SU-DHL-6 (cell line): ENCODE data around the gene OR52B6.
A peak's percentile ranks its signal among the peaks of the same experiment; 100 is the strongest.

Experiments
- H2AFZ ChIP-seq: fragments of 200-600 bp; sonication (generic); 2 replicates; pipeline ENCODE4 v1.6.1; 2014; ENCODE audit warnings: low read depth, mild to moderate bottlenecking, moderate library complexity, mixed read lengths, antibody characterized with exemption, low read length; ENCODE audit not compliant: severe bottlenecking
- H3F3A ChIP-seq: fragments of 200-600 bp; shearing (Covaris generic); 2 replicates; pipeline ENCODE4 v1.6.0; 2016; ENCODE audit warnings: antibody characterized with exemption, mild to moderate bottlenecking; ENCODE audit not compliant: insufficient read depth
- H3K27ac ChIP-seq: fragments of 200-600 bp; sonication (generic); 2 replicates; pipeline ENCODE4 v1.5.1; 2016; ENCODE audit warnings: low read depth, mild to moderate bottlenecking, low read length, moderate library complexity, mixed read lengths
- H3K27me3 ChIP-seq: fragments of 200-600 bp; sonication (generic), shearing (Covaris generic); 2 replicates; pipeline ENCODE4 v1.6.0; 2014; ENCODE audit warnings: mild to moderate bottlenecking, low read length
- H3K36me3 ChIP-seq: fragments of 200-600 bp; sonication (generic); 2 replicates; pipeline ENCODE4 v1.6.1; 2014; ENCODE audit warnings: mild to moderate bottlenecking, low read length, mixed read lengths
- H3K4me2 ChIP-seq: fragments of 300-600, 200-600 bp; shearing (Covaris generic), sonication (generic); 2 replicates; pipeline ENCODE4 v1.6.0; 2014; ENCODE audit warnings: low read length, low read depth, mild to moderate bottlenecking; ENCODE audit not compliant: poor library complexity, severe bottlenecking
- H3K4me3 ChIP-seq: fragments of 200-600 bp; sonication (generic); 2 replicates; pipeline ENCODE4 v1.5.1; 2014; ENCODE audit warnings: antibody characterized with exemption, low read length, mild to moderate bottlenecking, mixed read lengths; ENCODE audit not compliant: insufficient read depth, poor library complexity, severe bottlenecking
- H3K79me2 ChIP-seq: fragments of 200-600 bp; sonication (generic); 2 replicates; pipeline ENCODE4 v1.6.1; 2014; ENCODE audit warnings: mild to moderate bottlenecking, low read length, moderate library complexity; ENCODE audit not compliant: insufficient read depth
- H3K9ac ChIP-seq: fragments of 200-600 bp; sonication (generic); 2 replicates; pipeline ENCODE4 v1.7.0; 2014; ENCODE audit warnings: mild to moderate bottlenecking, low read length
- H3K9me2 ChIP-seq: fragments of 200-600 bp; sonication (generic); replicated peaks from 2 replicates; pipeline ENCODE4 v1.6.1; 2014; ENCODE audit warnings: low read length; ENCODE audit not compliant: insufficient read depth
- H3K9me3 ChIP-seq: fragments of 200-600 bp; sonication (generic); 2 replicates; pipeline ENCODE4 v1.6.1; 2014; ENCODE audit warnings: low read length, mixed read lengths; ENCODE audit not compliant: insufficient read depth
- H4K20me1 ChIP-seq: fragments of 200-600 bp; sonication (generic); 2 replicates; pipeline ENCODE4 v1.6.1; 2014; ENCODE audit warnings: low read depth, mild to moderate bottlenecking, antibody characterized with exemption, low read length, moderate library complexity, mixed read lengths
- EZH2phosphoT487 ChIP-seq: fragments of 200-600 bp; sonication (generic), shearing (Covaris generic); conservative IDR thresholded peaks from 2 replicates; pipeline ENCODE4 v1.6.1; 2018; ENCODE audit warnings: mild to moderate bottlenecking, antibody characterized with exemption, low read length, moderate library complexity, mixed read lengths
- TF ChIP-seq, protein P1 (sequence below): fragments of 200-600 bp; sonication (generic); IDR thresholded peaks from one replicate; pipeline ENCODE4 v1.5.1; 2017; ENCODE audit warnings: antibody characterized with exemption, mild to moderate bottlenecking, low read length, moderate library complexity; ENCODE audit not compliant: insufficient read depth, poor library complexity, severe bottlenecking

OR52B6 gene

DNA sequence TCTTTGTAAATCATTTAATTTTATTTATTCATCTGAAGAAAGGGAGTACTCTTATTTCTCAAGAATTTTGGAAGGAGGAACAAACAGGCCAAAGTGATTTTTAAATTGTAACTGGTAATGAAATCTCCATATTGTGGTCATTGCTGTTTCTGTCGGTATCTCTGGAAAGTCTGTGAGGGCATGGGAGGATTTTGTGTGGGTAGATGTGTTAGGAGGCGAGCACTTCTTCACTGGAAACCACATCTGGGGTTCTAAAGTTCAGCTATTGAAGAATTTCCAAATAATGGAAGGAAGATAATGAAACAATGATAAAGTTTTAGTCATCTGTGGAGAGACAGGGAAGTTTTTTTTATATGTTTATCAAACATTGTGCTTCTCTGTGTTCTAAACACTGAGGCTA is 50.7 kb downstream of the OR52B6 start:
- TF ChIP-seq EZH2phosphoT487: no peak
- TF ChIP-seq, protein P1, sequence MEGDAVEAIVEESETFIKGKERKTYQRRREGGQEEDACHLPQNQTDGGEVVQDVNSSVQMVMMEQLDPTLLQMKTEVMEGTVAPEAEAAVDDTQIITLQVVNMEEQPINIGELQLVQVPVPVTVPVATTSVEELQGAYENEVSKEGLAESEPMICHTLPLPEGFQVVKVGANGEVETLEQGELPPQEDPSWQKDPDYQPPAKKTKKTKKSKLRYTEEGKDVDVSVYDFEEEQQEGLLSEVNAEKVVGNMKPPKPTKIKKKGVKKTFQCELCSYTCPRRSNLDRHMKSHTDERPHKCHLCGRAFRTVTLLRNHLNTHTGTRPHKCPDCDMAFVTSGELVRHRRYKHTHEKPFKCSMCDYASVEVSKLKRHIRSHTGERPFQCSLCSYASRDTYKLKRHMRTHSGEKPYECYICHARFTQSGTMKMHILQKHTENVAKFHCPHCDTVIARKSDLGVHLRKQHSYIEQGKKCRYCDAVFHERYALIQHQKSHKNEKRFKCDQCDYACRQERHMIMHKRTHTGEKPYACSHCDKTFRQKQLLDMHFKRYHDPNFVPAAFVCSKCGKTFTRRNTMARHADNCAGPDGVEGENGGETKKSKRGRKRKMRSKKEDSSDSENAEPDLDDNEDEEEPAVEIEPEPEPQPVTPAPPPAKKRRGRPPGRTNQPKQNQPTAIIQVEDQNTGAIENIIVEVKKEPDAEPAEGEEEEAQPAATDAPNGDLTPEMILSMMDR: no peak
- Histone ChIP-seq H3K9ac (peak overlapping the region; percentile 7; the same call in 1 of the 2 replicates), H3F3A (no peaks in the 10 kb centered on the region), H3K4me3 (no peak overlapping the region), H3K4me2 (peak overlapping the region; percentile 53), H4K20me1 (no peaks in the 10 kb centered on the region), H2AFZ (peak overlapping the region; percentile 45), H3K9me3 (no peaks in the 10 kb centered on the region), H3K36me3 (peaks cover 4% of the 10 kb centered on the region), H3K27ac (peak overlapping the region; percentile 49), H3K27me3 (no peaks in the 10 kb centered on the region), H3K9me2 (no peaks in the 10 kb centered on the region), H3K79me2 (no peaks in the 10 kb centered on the region)
